PC-9 (cell line): Measurements from ENCODE around the gene SELENOM.
"Not testable (repeated sequence)": the region's sequence is repeated elsewhere in the genome, so short reads cannot be mapped to it uniquely, and the experiment has no call there.

Experiments used
- EZH2 ChIP-seq: fragments of 200-600 bp; sonication (generic); IDR thresholded peaks from 2 replicates; pipeline ENCODE4 v1.8.0; 2017; ENCODE audit warnings: antibody characterized with exemption, low read depth
- TF ChIP-seq, protein P1 (sequence below): fragments of 200-600 bp; sonication (generic); conservative IDR thresholded peaks from 2 replicates; pipeline ENCODE4 v1.6.1; 2017; ENCODE audit warnings: mixed run types, antibody characterized with exemption, mild to moderate bottlenecking, moderate library complexity

DNA sequence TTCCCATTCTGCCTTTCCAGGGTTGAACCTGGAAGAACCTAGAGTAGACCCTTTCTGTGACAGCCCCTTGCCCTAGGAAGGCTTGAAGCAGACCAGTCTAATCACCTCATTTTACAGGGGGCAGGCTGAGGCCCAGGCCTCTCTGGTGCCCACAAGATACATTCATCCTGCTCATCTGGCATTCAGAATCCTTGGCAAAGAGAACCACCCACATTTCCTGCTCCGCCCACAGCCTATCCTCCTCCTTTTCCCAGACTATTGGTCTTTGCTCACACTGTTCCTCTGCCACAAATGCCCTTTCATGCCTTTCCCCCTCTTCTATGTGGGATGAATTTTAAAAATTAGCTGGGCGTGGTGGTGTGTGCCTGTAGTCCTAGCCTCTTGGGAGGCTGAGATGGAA lies 29.0 kb downstream of the SELENOM start:
- TF ChIP-seq, protein P1, sequence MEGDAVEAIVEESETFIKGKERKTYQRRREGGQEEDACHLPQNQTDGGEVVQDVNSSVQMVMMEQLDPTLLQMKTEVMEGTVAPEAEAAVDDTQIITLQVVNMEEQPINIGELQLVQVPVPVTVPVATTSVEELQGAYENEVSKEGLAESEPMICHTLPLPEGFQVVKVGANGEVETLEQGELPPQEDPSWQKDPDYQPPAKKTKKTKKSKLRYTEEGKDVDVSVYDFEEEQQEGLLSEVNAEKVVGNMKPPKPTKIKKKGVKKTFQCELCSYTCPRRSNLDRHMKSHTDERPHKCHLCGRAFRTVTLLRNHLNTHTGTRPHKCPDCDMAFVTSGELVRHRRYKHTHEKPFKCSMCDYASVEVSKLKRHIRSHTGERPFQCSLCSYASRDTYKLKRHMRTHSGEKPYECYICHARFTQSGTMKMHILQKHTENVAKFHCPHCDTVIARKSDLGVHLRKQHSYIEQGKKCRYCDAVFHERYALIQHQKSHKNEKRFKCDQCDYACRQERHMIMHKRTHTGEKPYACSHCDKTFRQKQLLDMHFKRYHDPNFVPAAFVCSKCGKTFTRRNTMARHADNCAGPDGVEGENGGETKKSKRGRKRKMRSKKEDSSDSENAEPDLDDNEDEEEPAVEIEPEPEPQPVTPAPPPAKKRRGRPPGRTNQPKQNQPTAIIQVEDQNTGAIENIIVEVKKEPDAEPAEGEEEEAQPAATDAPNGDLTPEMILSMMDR: not testable (repeated sequence)
- not testable (repeated sequence) for TF ChIP-seq EZH2
